Heart left ventricle (tissue), 16 donors: ENCODE results near the gene PUM1. TPM values are rescaled to one million over a fixed set of nuclear protein-coding genes. Genes with fewer than 3 reads are reported as not detected.
A peak's percentile ranks its signal among the peaks of the same experiment; 100 is the strongest.

Experiments used
- ATAC-seq, 4 donors: fragments of 200-7000 bp; cut with Tn5 transposase; one replicate each; pipeline ENCODE4 v1.9.1; 2020 to 2022; ENCODE audit warnings: moderate library complexity in 4 of 4, mild to moderate bottlenecking in 3 of 4, moderate number of reproducible peaks in 1 of 4
- DNase-seq, 5 donors: peaks; one replicate each; pipeline ENCODE4 v3.0.0-alpha.2; 2020
- H3K27ac ChIP-seq, 12 donors: fragments of 200-600 bp; sonication (generic) in 4 of 12; one replicate each; pipeline versions ENCODE4 v1.5.0 to v1.8.0; 2016 to 2022; ENCODE audit warnings: mild to moderate bottlenecking in 2 of 12
- H3K27me3 ChIP-seq, 9 donors: fragments of 200-600 bp; sonication (generic) in 2 of 9; one replicate each; pipeline versions ENCODE4 v1.5.1 to v1.8.0; 2016 to 2022; ENCODE audit warnings: mild to moderate bottlenecking in 3 of 9
- H3K36me3 ChIP-seq, 9 donors: fragments of 200-600 bp; sonication (generic) in 2 of 9; one replicate each; pipeline versions ENCODE4 v1.5.0 to v1.8.0; 2018 to 2022; ENCODE audit warnings: mild to moderate bottlenecking in 2 of 9
- H3K4me1 ChIP-seq, 12 donors: fragments of 200-600 bp; sonication (generic) in 4 of 12; one replicate each; pipeline versions ENCODE4 v1.5.0 to v1.8.0; 2016 to 2022; ENCODE audit warnings: mild to moderate bottlenecking in 3 of 12
- H3K4me3 ChIP-seq, 12 donors: fragments of 200-600 bp; sonication (generic) in 4 of 12; one replicate each; pipeline versions ENCODE4 v1.5.0 to v1.8.0; 2017 to 2022; ENCODE audit warnings: mild to moderate bottlenecking in 9 of 12, moderate library complexity in 4 of 12
- H3K9me3 ChIP-seq, 12 donors: fragments of 200-600 bp; sonication (generic) in 4 of 12; one replicate each; pipeline versions ENCODE4 v1.5.0 to v1.8.0; 2016 to 2022; ENCODE audit warnings: mild to moderate bottlenecking in 1 of 12
- POLR2A ChIP-seq, 2 donors: fragments of 450-650 bp; IDR thresholded peaks; one replicate each; pipeline ENCODE4 v1.6.1; 2017; ENCODE audit warnings: antibody characterized with exemption in 2 of 2, mild to moderate bottlenecking in 2 of 2, moderate library complexity in 2 of 2
- WGBS, 4 donors: extraction: QIAGEN DNeasy Blood & Tissue Kit in 2 of 4; methylation state at CpG; one replicate each; pipeline versions ENCODE4 v1.1.5 to v1.1.7; 2013 to 2018; 5-methylcytosine and 5-hydroxymethylcytosine counted together
- intact Hi-C, 10 donors: fragments of 100-400 bp; cut with DNase I; formaldehyde crosslinking; loops; one replicate each; pipeline versions ENCODE4 v1.11.1 to v1.14.2; 2022
- polyA plus RNA-seq, 2 donors: library from polyadenylated mRNA; stranded (reverse); fragments of 200-250 nt; gene quantifications; one replicate each; pipeline ENCODE4 v1.2.3, GENCODE V29; 2013
- total RNA-seq, 9 donors: library from RNA; depleted of rRNA in 2 of 9; stranded (reverse); fragments of >200 nt in 2 of 9; fragmentation: NEBNext Ultra II Directional in 3 of 9; extraction: Animal tissue kit (Norgen Biotek cat#: 25700) in 3 of 9; gene quantifications; one replicate each; pipeline versions ENCODE4 v1.1.0 to v1.2.4, GENCODE V29; 2016 to 2023
- TF ChIP-seq, protein P1 (sequence below), 12 donors: fragments of 200-600 bp; sonication (generic) in 4 of 12; IDR thresholded peaks; one replicate each; pipeline versions ENCODE4 v1.5.0 to v1.8.0; 2018 to 2022; ENCODE audit warnings: antibody characterized with exemption in 12 of 12, mild to moderate bottlenecking in 5 of 12
- donor health status: ischemic (EF 13 %, LVEDD 7.1; RV severe dilation, severe dysfunction).
- donor health status: healthy with polysubstance abuse.
- donor health status: DM: no; HTN: yes; CAD: no.
- donor health status: DM: no; HTN: no; CAD: no.
- donor health status: ischemic (EF 25% LVEDD 6.9; RV normal size, moderate dysfunction).
- donor health status: ischemic (EF 25% LVEDD 5.7; RV mildly dilated, moderate dysfunction).
- donor health status: healthy.
- donor health status: DM: yes; HTN: yes; CAD: no.
- donor health status: ischemic (EF 35%, LVEDD 5.7; RV mildly dilated, moderate dysfunction).
- donor health status: nonischemic (EF 11% LVEDD 7.7; RV severe dilation, severe dysfunction).
- donor health status: DM: yes; HTN: yes; CAD: no.
- donor health status: PGD.
- donor health status: ischemic (EF 29% LVEDD 5.4; RV normal size, mild dysfunction).
- donor health status: nonischemic (EF 23%, LVEDD 6.1; RV moderate dilation, normal function).

PUM1 gene
- total and polyA plus RNA-seq, 11 donors, result 19.2 to 96.3 (median 70.7) TPM

DNA sequence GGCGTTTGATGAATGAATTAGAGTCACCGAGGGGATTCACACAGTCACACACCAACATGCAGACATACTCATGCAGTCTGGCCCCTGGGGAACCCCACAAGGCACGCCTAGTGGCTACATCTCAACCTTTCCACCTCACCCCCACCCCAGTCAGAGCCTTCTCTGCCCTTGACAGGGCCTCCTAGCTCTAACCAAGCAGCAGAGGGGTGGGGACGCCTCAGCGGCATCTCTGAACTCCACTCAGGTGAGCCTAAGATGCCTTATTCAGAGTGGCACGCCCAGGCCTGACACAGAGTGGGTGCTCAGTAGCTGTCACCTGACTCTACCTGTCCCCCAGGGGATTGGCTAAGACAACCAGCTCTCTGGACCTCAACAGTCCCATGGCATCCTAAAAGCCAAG is 153.3 kb downstream of the PUM1 start:
- no peak overlapping the region for H3K4me3 ChIP-seq
- ATAC-seq, result no peak
- H3K9me3 ChIP-seq, result no peaks in the 10 kb centered on the region

DNA sequence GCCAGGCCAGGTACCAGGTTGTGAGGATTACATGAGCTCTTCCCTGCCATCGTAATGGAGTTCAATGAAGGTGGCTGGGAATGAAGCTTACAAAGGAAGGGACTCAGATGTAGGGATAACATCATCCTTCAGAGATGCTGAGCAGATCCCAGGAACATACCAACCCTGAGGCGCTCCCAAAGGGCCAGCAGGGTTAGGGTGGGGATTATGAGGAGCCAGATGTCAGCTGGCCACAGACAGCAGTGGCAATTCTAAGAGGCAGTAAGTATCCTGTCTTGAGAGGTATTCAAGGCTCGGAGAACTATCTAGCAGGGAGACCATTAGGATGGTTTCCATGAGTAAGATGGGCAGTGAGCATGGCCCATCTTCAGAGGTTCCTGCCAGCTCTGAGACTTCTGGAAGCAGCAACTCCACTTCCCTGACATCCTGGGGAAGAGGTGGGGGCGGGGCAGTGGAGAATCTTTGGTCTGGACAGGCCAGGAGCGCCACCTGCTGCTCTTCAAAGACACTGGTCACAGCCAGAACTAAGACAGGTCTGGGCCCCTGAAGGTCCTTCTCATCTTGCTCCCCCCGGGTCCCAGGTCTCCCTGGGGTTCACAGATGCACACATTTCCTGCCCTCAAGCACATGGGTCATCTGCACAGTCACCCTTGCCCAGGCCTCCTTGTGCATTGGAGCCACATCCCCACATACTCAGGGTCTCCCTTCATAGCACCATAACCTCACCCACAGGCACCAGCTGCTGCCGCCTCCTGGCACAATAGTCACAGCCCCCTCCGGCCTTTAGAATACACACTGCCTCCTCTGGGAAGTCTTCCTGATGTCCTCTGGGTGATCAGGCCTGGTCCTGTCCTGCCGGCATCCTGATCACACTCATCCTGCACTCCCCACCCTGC is 154.2 kb downstream of the PUM1 start:
- DNase-seq (peak; percentile 87 to 93 (median 88)), ATAC-seq (peak; percentile 68 to 89 (median 78))
- no peaks in the 10 kb centered on the region for H3K27me3 ChIP-seq
- H3K9me3 ChIP-seq, result no peaks in the 10 kb centered on the region
- no peak overlapping the region for H3K4me3 ChIP-seq
- H3K27ac ChIP-seq, result peak overlapping the region in 2 of 12 donors; percentile 33 to 84
- no peaks in the 10 kb centered on the region for H3K36me3 ChIP-seq
- peaks cover 0 to 64% (median 17%) of the 10 kb centered on the region in 12 donors for H3K4me1 ChIP-seq
- 40 to 42% (median 41%) methylated on average over 9 of the region's 9 CpGs for WGBS, 4 donors
- TF ChIP-seq, protein P1, sequence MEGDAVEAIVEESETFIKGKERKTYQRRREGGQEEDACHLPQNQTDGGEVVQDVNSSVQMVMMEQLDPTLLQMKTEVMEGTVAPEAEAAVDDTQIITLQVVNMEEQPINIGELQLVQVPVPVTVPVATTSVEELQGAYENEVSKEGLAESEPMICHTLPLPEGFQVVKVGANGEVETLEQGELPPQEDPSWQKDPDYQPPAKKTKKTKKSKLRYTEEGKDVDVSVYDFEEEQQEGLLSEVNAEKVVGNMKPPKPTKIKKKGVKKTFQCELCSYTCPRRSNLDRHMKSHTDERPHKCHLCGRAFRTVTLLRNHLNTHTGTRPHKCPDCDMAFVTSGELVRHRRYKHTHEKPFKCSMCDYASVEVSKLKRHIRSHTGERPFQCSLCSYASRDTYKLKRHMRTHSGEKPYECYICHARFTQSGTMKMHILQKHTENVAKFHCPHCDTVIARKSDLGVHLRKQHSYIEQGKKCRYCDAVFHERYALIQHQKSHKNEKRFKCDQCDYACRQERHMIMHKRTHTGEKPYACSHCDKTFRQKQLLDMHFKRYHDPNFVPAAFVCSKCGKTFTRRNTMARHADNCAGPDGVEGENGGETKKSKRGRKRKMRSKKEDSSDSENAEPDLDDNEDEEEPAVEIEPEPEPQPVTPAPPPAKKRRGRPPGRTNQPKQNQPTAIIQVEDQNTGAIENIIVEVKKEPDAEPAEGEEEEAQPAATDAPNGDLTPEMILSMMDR (IDR thresholded peaks at IDR 0.05), result peak; percentile 76 to 95 (median 88)
- TF ChIP-seq POLR2A (IDR thresholded peaks at IDR 0.05), result no peak
- intact Hi-C loops, result loop anchor here (1.0 to 10.0 kb wide), 9 partner anchors 109 to 192 kb away; partner anchors contain the start of gene MATN1 (in 5 of the 10)

More for the DNA sequence above, 153.3 kb downstream of the PUM1 start:
- intact Hi-C loops, result loop anchor here in 6 of 10 donors (1.0 to 10.0 kb wide), 6 partner anchors 111 to 191 kb away; partner anchors contain the start of gene MATN1 (in 5 of the 6)
- Histone ChIP-seq H3K4me1 (peaks cover 0 to 54% (median 12%) of the 10 kb centered on the region in 12 donors), H3K27ac (peak overlapping the region in 1 of 12 donors; percentile 74), H3K36me3 (no peaks in the 10 kb centered on the region), H3K27me3 (no peaks in the 10 kb centered on the region)
- no peak for TF ChIP-seq POLR2A (IDR thresholded peaks at IDR 0.05)
- TF ChIP-seq, protein P1 (IDR thresholded peaks at IDR 0.05), result no peak
- WGBS, 4 donors, result 68 to 93% (median 84%) methylated on average over 2 to 6 of the region's 6 CpGs
- peak in 1 of 5 donors; percentile 21 for DNase-seq

GRCh38 chr1:30909365-30910068 is 156.0 kb downstream of the PUM1 start:
- no peak for TF ChIP-seq POLR2A (IDR thresholded peaks at IDR 0.05)
- TF ChIP-seq, protein P1 (IDR thresholded peaks at IDR 0.05), result no peak
- Histone ChIP-seq H3K4me1 (peaks cover 0 to 68% (median 22%) of the 10 kb centered on the region in 12 donors), H3K9me3 (no peaks in the 10 kb centered on the region), H3K27ac (peak overlapping the region in 6 of 12 donors; percentile 57 to 84 (median 74)), H3K36me3 (no peaks in the 10 kb centered on the region), H3K4me3 (peak overlapping the region in 10 of 12 donors; percentile 45 to 63 (median 59)), H3K27me3 (no peaks in the 10 kb centered on the region)
- DNase-seq (peak in 1 of 5 donors; percentile 22), ATAC-seq (no peak)
- 75 to 86% (median 81%) methylated on average over 13 to 14 of the region's 14 CpGs for WGBS, 4 donors
- intact Hi-C loops, result loop anchor here in 9 of 10 donors (2.0 to 10.0 kb wide), 9 partner anchors 55 to 192 kb away; partner anchors contain the start of gene MATN1 (in 6 of the 9)
